Activated CD8-positive, alpha-beta memory T cell treated with anti-CD3 and anti-CD28 coated beads for 36 hours (primary cell): Measurements from ENCODE around the gene C19orf73. TPM values are rescaled to one million over a fixed set of nuclear protein-coding genes. Genes with fewer than 3 reads are reported as not detected.

Experiments used
- CTCF ChIA-PET: fragments of 350-600 bp; sonication (Branson Sonifier 250); formaldehyde crosslinking; loops from one replicate; lab custom pipeline; 2021; ENCODE audit warnings: antibody characterized with exemption; lab: Charles Lee
- POLR2A ChIA-PET: fragments of 350-600 bp; sonication (Branson Sonifier 250); formaldehyde crosslinking; loops from one replicate; lab custom pipeline; 2021; ENCODE audit warnings: antibody characterized with exemption; lab: Charles Lee
- total RNA-seq, 2 experiments: library from RNA; stranded (reverse); gene quantifications; one replicate each; pipeline ENCODE4 v1.2.3, GENCODE V29; 2021

The C19orf73 gene
- 1 to 10 TPM; 1.0 to 1.4 TPM for total RNA-seq

- CTCF ChIA-PET = interaction anchor here (0.6 to 2.0 kb wide), 7 partner anchors 9 to 181 kb away, joined by 3 to 7 read pairs (median 5); no protein-coding TSS in a partner anchor
- POLR2A ChIA-PET = interaction anchor here (1.3 kb wide), 1 partner anchor 9 kb away, joined by 3 read pairs; no protein-coding TSS in a partner anchor
Observed at GRCh38 chr19:49118565-49119410, at the start of gene C19orf73. TSS of gene C19orf73 (minus strand) at chr19:49119143. CDS start at chr19:49119022, 121 bp downstream.

DNA sequence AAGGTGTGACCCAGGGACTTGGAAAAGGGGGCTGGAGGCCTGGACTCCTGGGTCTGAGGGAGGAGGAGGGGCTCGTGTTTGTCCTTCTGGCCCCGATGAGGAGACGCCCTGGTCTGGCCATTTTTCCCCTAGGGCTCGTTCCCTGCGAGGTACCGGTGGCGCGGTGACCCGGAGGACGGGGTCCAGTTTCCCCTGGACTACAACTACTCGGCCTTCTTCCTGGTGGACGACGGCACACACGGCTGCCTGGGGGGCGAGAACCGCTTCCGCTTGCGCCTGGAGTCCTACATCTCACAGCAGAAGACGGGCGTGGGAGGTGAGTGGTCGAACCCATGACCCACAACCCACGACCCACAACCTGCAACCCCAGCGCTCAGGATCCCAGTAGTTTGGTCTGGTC, 49.5 kb upstream of the C19orf73 start:
- CTCF ChIA-PET = interaction anchor here (0.5 kb wide), 1 partner anchor 34 kb away, joined by 3 read pairs; no protein-coding TSS in a partner anchor
- POLR2A ChIA-PET = no interaction called here

GRCh38 chr19:49167857-49168409, 49.0 kb upstream of the C19orf73 start:
- CTCF ChIA-PET = interaction anchor here (0.5 kb wide), 1 partner anchor 34 kb away, joined by 3 read pairs; no protein-coding TSS in a partner anchor
- POLR2A ChIA-PET = no interaction called here

DNA sequence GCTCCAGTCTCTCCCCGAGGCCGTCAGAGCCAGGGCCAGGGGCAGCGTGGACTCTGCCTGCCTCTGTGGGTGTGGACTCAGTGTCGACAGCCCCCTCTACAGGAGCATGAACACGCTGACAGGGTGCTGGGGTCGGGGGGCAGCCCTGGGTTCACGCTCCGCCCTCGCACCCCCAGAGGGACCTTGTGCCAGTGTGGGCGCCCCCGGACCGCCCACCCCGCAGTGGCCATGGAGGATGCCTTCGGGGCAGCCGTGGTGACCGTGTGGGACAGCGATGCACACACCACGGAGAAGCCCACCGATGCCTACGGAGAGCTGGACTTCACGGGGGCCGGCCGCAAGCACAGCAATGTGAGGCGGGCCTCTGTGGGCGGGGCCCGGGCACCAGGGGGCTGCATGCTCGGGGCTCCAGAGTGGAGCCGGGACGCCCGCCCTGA, 46.9 kb upstream of the C19orf73 start:
- ChIA-PET POLR2A (no interaction called here), CTCF (no interaction called here)

- CTCF ChIA-PET = no interaction called here
- POLR2A ChIA-PET = no interaction called here
Observed at GRCh38 chr19:49165111-49165750, 46.3 kb upstream of the C19orf73 start.

GRCh38 chr19:49161987-49162386, 43.0 kb upstream of the C19orf73 start:
- CTCF ChIA-PET = interaction anchor here (0.5 kb wide), 1 partner anchor 387 kb away, joined by 3 read pairs; no protein-coding TSS in a partner anchor
- POLR2A ChIA-PET = no interaction called here

- ChIA-PET POLR2A (no interaction called here), CTCF (interaction anchor here (0.7 kb wide), 1 partner anchor 34 kb away, joined by 3 read pairs; no protein-coding TSS in a partner anchor)
Observed at GRCh38 chr19:49160450-49161189, 41.7 kb upstream of the C19orf73 start.

DNA sequence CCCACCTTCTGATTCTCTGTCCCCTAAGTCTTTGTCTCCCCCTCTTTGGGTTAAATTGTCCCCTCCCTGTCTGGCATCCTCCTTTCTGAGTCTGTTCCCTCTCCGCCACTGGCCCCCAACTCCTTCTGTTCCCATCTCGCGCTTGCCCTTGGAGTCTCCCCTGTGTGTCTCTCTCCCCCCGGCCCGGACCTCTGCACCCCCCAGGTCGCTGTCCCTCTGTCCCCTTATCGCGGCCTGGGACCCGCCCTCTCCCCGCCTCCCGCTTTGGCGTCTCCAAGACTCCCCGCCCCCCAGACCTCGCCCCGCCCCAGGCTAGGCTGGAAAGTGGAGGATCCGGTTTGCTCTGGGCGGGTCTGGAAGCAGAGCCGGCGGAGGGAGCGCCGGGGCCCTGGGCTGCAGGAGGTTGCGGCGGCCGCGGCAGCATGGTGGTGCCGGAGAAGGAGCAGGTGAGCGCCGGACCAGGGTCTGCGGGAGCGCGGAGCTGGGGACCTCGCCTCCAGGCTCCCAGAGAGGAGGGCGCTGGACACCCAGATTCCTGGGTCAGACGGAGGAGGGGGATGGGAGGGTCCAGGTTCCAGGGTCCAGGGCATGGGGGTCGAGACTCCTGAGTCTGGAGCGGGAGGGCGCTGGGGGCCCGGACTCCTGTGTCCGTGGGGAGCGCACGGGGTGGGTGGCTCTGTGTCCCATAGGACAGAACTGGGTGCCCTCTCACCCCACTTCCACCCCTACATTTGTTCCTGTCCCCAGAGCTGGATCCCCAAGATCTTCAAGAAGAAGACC, 38.7 kb upstream of the C19orf73 start, which contains the start of gene TRPM4:
Gene TRPM4 (plus strand): TSS at position 348 of the 780 bp plus-strand sequence. CDS start 75 bp downstream, at position 423.
- ChIA-PET POLR2A (no interaction called here), CTCF (no interaction called here)

- CTCF ChIA-PET = interaction anchor here (0.8 kb wide), 1 partner anchor 42 kb away, joined by 4 read pairs; no protein-coding TSS in a partner anchor
- POLR2A ChIA-PET = no interaction called here
Observed at GRCh38 chr19:49155820-49156346, 36.9 kb upstream of the C19orf73 start.

- CTCF ChIA-PET = interaction anchor here (0.8 kb wide), 1 partner anchor 43 kb away, joined by 4 read pairs; no protein-coding TSS in a partner anchor
- POLR2A ChIA-PET = no interaction called here
Observed at GRCh38 chr19:49155005-49155819, 36.3 kb upstream of the C19orf73 start, which contains the start of gene HRC. TSS of gene HRC (minus strand) at chr19:49155396. CDS start at chr19:49155237, 159 bp downstream.

DNA sequence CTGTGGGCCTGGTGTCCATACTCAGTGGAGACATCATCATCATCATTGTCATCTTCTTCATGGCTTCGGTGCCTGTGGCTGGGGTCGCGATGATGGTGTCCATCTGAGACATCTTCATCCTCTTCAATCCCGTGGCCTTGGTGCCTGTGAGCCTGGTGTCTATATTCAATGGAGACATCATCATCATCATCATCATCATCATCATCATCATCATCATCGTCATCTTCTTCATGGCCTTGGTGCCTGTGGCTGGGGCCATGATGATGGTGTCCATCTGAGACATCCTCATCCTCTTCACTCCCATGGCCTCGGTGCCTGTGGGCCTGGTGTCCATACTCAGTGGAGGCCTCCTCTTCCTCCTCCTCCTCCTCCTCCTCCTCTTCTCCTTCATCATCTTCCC, 35.3 kb upstream of the C19orf73 start:
- ChIA-PET CTCF (no interaction called here), POLR2A (no interaction called here)

DNA sequence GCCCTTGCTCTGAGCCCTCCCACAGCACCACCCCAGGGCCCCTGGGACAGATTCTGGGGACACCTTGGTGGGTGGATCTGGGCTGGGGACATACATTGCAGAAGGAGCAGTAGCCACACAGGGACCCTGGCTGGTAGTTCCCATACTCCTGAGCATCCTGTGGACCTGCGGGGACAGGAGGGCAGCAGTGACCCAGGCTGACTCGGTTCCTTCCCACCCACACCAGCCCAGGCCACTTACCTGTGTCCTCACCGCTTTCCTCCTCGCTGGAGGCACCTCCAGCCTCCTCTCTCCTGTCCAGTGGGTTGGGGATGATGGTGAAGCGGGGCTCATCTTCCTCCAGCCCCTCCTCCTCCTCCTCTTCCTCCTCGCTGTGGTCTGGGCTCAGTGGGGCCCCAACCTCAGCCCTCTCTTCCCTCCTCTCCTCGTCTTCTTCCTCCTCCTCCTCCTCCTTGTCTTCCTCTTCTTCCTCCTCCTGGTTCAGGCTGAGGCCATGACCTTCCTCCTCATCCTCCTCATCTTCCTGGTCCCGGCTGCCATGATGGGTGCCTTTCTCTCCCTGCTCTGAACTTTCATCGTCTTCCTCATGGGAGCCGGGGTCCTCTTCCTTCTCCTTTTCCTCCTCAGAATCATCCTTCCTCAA, 34.3 kb upstream of the C19orf73 start:
- CTCF ChIA-PET = no interaction called here
- POLR2A ChIA-PET = no interaction called here

- POLR2A ChIA-PET = no interaction called here
- CTCF ChIA-PET = interaction anchor here (1.4 kb wide), 1 partner anchor 54 kb away, joined by 4 read pairs; no protein-coding TSS in a partner anchor
Observed at GRCh38 chr19:49152119-49152550, 33.2 kb upstream of the C19orf73 start.

DNA sequence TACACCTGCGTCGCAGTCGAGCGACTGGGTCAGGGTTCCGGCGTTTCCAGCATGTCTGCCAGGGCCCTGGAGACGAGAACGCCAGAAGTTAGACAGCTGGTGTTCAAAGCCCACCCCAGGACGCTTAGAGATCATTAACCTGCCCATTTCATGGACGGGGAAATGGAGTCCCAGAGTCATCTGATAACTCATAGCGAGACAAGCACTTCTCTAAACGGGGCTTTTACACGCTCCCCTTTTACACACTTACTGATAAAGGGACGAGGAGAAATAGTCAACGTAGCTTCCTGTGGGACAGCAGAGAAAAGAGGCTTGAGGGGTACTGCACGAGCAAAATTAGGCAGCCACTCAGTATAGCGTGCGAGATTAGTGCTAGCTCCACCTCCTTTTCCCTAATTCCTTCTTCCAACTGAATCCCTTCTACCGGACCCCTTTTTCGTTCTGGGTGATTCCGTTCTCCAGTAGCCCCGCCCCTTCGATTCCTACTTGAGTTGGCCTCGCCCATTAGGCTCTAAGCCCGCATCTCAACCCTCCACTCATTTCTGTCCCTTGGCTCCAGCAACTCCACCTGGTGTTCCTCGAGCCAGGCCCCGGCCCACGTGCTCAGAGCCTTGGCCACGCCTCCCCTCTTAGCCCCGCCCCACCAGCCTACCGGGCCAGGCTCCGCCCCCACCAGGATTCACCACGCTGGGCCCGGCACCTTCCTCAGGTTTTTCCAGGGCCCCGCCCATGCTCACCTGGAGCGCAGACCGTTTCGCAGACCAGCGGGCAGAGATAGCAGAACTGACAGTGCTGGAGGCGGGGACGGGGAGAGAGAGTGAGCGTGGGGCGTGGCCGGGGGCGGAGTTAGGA, 32.5 kb upstream of the C19orf73 start:
- CTCF ChIA-PET = interaction anchor here (0.7 to 1.4 kb wide), 2 partner anchors 54 to 153 kb away, joined by 4 read pairs; no protein-coding TSS in a partner anchor
- POLR2A ChIA-PET = interaction anchor here (0.6 kb wide), 1 partner anchor 341 kb away, joined by 4 read pairs; no protein-coding TSS in a partner anchor

- POLR2A ChIA-PET = no interaction called here
- CTCF ChIA-PET = interaction anchor here (0.7 to 1.4 kb wide), 2 partner anchors 53 to 152 kb away, joined by 4 read pairs; no protein-coding TSS in a partner anchor
Observed at GRCh38 chr19:49150944-49151243, 32.0 kb upstream of the C19orf73 start.
